K562 (cell line): ENCODE measurements around the gene FBL. TPM values are rescaled to one million over a fixed set of nuclear protein-coding genes. Genes with fewer than 3 reads are reported as not detected.

Experiments used
- ATAC-seq: fragments of 200-7000 bp; cut with Tn5 transposase; 3 replicates; pipeline ENCODE4 v1.9.1; 2020; ENCODE audit warnings: moderate library complexity
- BruUV-seq: library from RNA; stranded (reverse); fragments of 400-500 nt; replicated peaks from 2 replicates; lab custom pipeline; 2021; lab: Mats Ljungman, UMichigan
- CTCF ChIA-PET: fragments of 300-600 bp; formaldehyde crosslinking; extraction: SDS; loops from one replicate; lab custom pipeline; 2021; ENCODE audit warnings: low intra/inter-chr PET ratio; lab: Yijun Ruan, JAX
- POLR2A ChIA-PET: fragments of 300-600, 350-650 bp; sonication (Branson Sonifier 250); formaldehyde crosslinking; extraction: SDS; loops from one replicate; lab custom pipeline; 2021; ENCODE audit warnings: antibody characterized with exemption, inconsistent platforms; lab: Yijun Ruan, JAX
- DNase-seq, 4 experiments: peaks; one replicate each; pipeline versions ENCODE4 v3.0.0 to v3.0.0-alpha.2; 2011 to 2018; ENCODE audit warnings: low spot score in 3 of 4, mixed read lengths in 3 of 4; ENCODE audit errors: extremely low read depth in 1 of 4
- FAIRE-seq: peaks from 2 replicates; lab custom pipeline; 2011; peaks lifted over from hg19 to GRCh38; lab: Jason Lieb, UNC
- H2AFZ ChIP-seq: 2 replicates; pipeline ENCODE4 v1.6.0; 2011; ENCODE audit warnings: low read depth, low read length, control low read depth, inconsistent platforms
- H3K27ac ChIP-seq: fragments of 200-600 bp; 3 replicates; pipeline ENCODE4 v1.8.0; 2011; ENCODE audit warnings: low read depth, mild to moderate bottlenecking, control low read depth, inconsistent platforms, low read length, moderate library complexity, mixed read lengths; ENCODE audit errors: extremely low read depth
- H3K27me3 ChIP-seq, 2 experiments: fragments of 300-600 bp in 1 of 2; 2 replicates in 1 of 2; 3 replicates in 1 of 2; pipeline versions ENCODE4 v1.6.0 to v1.8.0; 2011; ENCODE audit warnings: inconsistent platforms in 2 of 2, low read length in 2 of 2, mild to moderate bottlenecking in 1 of 2, mixed read lengths in 1 of 2, moderate library complexity in 1 of 2; ENCODE audit not compliant: control insufficient read depth in 2 of 2, insufficient read depth in 2 of 2
- H3K36me3 ChIP-seq: fragments of 300-600 bp; 3 replicates; pipeline ENCODE4 v1.8.0; 2011; ENCODE audit warnings: mild to moderate bottlenecking, low read length, inconsistent platforms; ENCODE audit not compliant: control insufficient read depth, insufficient read depth
- H3K4me1 ChIP-seq, 2 experiments: fragments of 200-600 bp in 1 of 2; replicated peaks in 1 of 2; 2 replicates in 1 of 2; 3 replicates in 1 of 2; pipeline versions ENCODE4 v1.5.1 to v1.8.0; 2011; ENCODE audit warnings: inconsistent platforms in 2 of 2, low read length in 2 of 2, mild to moderate bottlenecking in 1 of 2, mixed read lengths in 1 of 2, moderate library complexity in 1 of 2; ENCODE audit not compliant: control insufficient read depth in 2 of 2, insufficient read depth in 2 of 2
- H3K4me2 ChIP-seq: 2 replicates; pipeline ENCODE4 v1.6.1; 2011; ENCODE audit warnings: low read length, control low read depth, inconsistent platforms, mixed read lengths; ENCODE audit not compliant: insufficient read depth
- H3K4me3 ChIP-seq: fragments of 200-600 bp; sonication (generic), shearing (Covaris generic); 2 replicates; pipeline ENCODE4 v1.5.1; 2016; ENCODE audit warnings: control low read depth, inconsistent platforms
- H3K79me2 ChIP-seq: fragments of 200-600 bp; 3 replicates; pipeline ENCODE4 v1.8.0; 2011; ENCODE audit warnings: low read length, inconsistent platforms; ENCODE audit not compliant: control insufficient read depth, insufficient read depth
- H3K9ac ChIP-seq, 2 experiments: 2 replicates each; pipeline versions ENCODE4 v1.6.0 to v1.6.1; 2011; ENCODE audit warnings: low read depth in 2 of 2, low read length in 2 of 2, control low read depth in 1 of 2, inconsistent platforms in 1 of 2, mild to moderate bottlenecking in 1 of 2, mixed read lengths in 1 of 2; ENCODE audit not compliant: insufficient read depth in 1 of 2
- H3K9me1 ChIP-seq: one replicate; pipeline ENCODE4 v1.6.0; 2011; ENCODE audit warnings: inconsistent platforms, mild to moderate bottlenecking, low read length, moderate library complexity; ENCODE audit not compliant: control insufficient read depth, insufficient read depth
- H3K9me3 ChIP-seq: replicated peaks from 2 replicates; pipeline ENCODE4 v1.5.1; 2011; ENCODE audit warnings: low read depth, low read length, inconsistent platforms; ENCODE audit not compliant: control insufficient read depth, insufficient read depth
- H4K20me1 ChIP-seq: replicated peaks from 2 replicates; pipeline ENCODE4 v1.6.1; 2011; ENCODE audit warnings: low read length, inconsistent platforms, mixed read lengths; ENCODE audit not compliant: control insufficient read depth, insufficient read depth
- HDAC8 ChIP-seq: fragments of 450-650 bp; IDR thresholded peaks from 2 replicates; pipeline ENCODE4 v1.6.1; 2016; ENCODE audit warnings: mild to moderate bottlenecking, missing genetic modification characterization, moderate library complexity, missing compliant biosample characterization
- KAT8 ChIP-seq: fragments of 450-650 bp; IDR thresholded peaks from 2 replicates; pipeline ENCODE4 v1.6.1; 2016; ENCODE audit warnings: low read depth, mild to moderate bottlenecking
- LCOR ChIP-seq: sonication (generic); formaldehyde crosslinking; IDR thresholded peaks from 2 replicates; pipeline ENCODE4 v1.8.0; 2022; ENCODE audit warnings: mild to moderate bottlenecking, missing genetic modification reagents
- MCM5 ChIP-seq: fragments of 450-650 bp; IDR thresholded peaks from 2 replicates; pipeline ENCODE4 v1.6.1; 2016; ENCODE audit warnings: low read depth
- SAFB ChIP-seq: fragments of 200-400 bp; formaldehyde crosslinking; IDR thresholded peaks from 2 replicates; pipeline ENCODE4 v1.6.1; 2017; ENCODE audit warnings: low read depth, low read length, borderline replicate concordance
- SAFB2 ChIP-seq: fragments of 200-400 bp; formaldehyde crosslinking; IDR thresholded peaks from 2 replicates; pipeline ENCODE4 v1.6.1; 2018; ENCODE audit warnings: borderline replicate concordance, low read length, low read depth, moderate library complexity; ENCODE audit not compliant: severe bottlenecking
- TBL1XR1 ChIP-seq, 2 experiments: IDR thresholded peaks; 2 replicates each; pipeline ENCODE4 v1.6.1; 2012; ENCODE audit warnings: improper control_type of control experiment in 2 of 2, low read length in 2 of 2, mild to moderate bottlenecking in 1 of 2
- ZBTB5 ChIP-seq: fragments of 450-650 bp; IDR thresholded peaks from 2 replicates; pipeline ENCODE4 v1.6.1; 2017; ENCODE audit warnings: antibody characterized with exemption
- WGBS: fragments of 100-300 bp; shearing (Covaris generic); methylation state at CpG from one replicate; pipeline ENCODE4 v1.1.6; 2016; ENCODE audit warnings: low coverage, mixed read lengths; ENCODE audit not compliant: insufficient coverage; ENCODE audit errors: missing lambda C conversion rate; 5-methylcytosine and 5-hydroxymethylcytosine counted together
- in situ Hi-C: fragments of 300-500 bp; cut with MboI; formaldehyde crosslinking; loops from 4 replicates; pipeline ENCODE4 v1.15.0; 2018; ENCODE audit warnings: inconsistent platforms, mixed read lengths
- intact Hi-C: fragments of 100-400 bp; cut with micrococcal nuclease; formaldehyde crosslinking; loops from 2 replicates; pipeline ENCODE4 v1.14.2; 2022
- polyA plus RNA-seq, 8 experiments: library from polyadenylated mRNA; depleted of rRNA in 4 of 8; stranded (reverse) in 5 of 8; unstranded in 3 of 8; fragments of >200 nt; fragmentation: Nextera tagmentation in 2 of 8; fragmentation: Illumina TruSeq in 1 of 8; extraction: Ambion mirVana in 2 of 8; extraction: Trizol in 1 of 8; gene quantifications; 2 replicates each; pipeline versions ENCODE4 v1.2.1 to v1.2.3, GENCODE V29; 2011 to 2014; ENCODE audit warnings: inconsistent platforms in 1 of 8, missing spikeins in 1 of 8
- total RNA-seq, 7 experiments: library from RNA; depleted of rRNA in 6 of 7; stranded (reverse); fragments of >200 nt in 6 of 7; fragmentation: Illumina TruSeq in 2 of 7; extraction: Trizol in 2 of 7; gene quantifications; 2 replicates each; pipeline versions ENCODE4 v1.2.1 to v1.2.3, GENCODE V29; 2011 to 2021; ENCODE audit warnings: low replicate concordance in 1 of 7
- TF ChIP-seq, protein P1 (sequence below): sonication (generic); formaldehyde crosslinking; IDR thresholded peaks from 2 replicates; pipeline ENCODE4 v1.8.1; 2022; ENCODE audit warnings: missing genetic modification reagents
- TF ChIP-seq, protein P2 (sequence below): sonication (generic); formaldehyde crosslinking; IDR thresholded peaks from 2 replicates; pipeline ENCODE4 v1.8.0; 2022; ENCODE audit warnings: mild to moderate bottlenecking, low read depth, missing genetic modification reagents

Gene FBL
- total and polyA plus RNA-seq, 9 of the 15 experiments (the other 6 are each of a cell fraction or from before 2014, with no cell fraction given), result 201 to 1,696 (median 696) TPM

DNA sequence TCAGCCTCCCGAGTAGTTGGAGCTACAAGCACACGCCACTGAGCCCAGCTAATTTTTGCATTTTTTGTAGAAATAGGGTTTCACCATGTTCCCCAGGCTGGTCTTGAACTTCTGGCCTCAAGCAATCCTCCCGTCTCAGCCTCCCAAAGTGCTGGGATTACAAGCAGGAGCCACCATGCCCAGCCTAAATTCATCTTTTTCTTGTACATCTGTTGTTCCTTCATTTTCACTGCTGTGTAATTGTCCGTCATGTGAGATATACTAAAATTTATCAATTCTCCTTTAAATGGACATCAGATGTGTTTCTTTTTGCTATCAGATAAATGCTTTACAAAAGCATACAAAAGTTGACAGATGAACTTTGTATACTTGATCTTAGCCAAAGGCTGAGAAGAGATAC lies 35.1 kb downstream of the FBL start:
- H3K4me3 ChIP-seq, result no peak overlapping the region
- no peaks in the 10 kb centered on the region for H3K79me2 ChIP-seq
- no peak overlapping the region for H3K9ac ChIP-seq
- H3K9me1 ChIP-seq, result no peaks in the 10 kb centered on the region
- no peak for FAIRE-seq
- intact Hi-C loops, result no loop called here
- 2% methylated on average over 4 of the region's 4 CpGs for WGBS
- no peaks in the 10 kb centered on the region for H3K4me1 ChIP-seq
- no peak for DNase-seq
- ChIA-PET CTCF (no interaction called here), POLR2A (no interaction called here)
- in situ Hi-C loops, result no loop called here
- H4K20me1 ChIP-seq, result no peaks in the 10 kb centered on the region
- BruUV-seq, result no TSS peak
- ATAC-seq, result no peak
- TF ChIP-seq ZBTB5, result no peak
- TF ChIP-seq TBL1XR1 (IDR thresholded peaks at IDR 0.05; ENCODE audit: low read length in 2 of 2), result no peak
- TF ChIP-seq SAFB2, result no peak
- no peak for TF ChIP-seq LCOR (CRISPR knock-in tag)
- TF ChIP-seq, protein P1, sequence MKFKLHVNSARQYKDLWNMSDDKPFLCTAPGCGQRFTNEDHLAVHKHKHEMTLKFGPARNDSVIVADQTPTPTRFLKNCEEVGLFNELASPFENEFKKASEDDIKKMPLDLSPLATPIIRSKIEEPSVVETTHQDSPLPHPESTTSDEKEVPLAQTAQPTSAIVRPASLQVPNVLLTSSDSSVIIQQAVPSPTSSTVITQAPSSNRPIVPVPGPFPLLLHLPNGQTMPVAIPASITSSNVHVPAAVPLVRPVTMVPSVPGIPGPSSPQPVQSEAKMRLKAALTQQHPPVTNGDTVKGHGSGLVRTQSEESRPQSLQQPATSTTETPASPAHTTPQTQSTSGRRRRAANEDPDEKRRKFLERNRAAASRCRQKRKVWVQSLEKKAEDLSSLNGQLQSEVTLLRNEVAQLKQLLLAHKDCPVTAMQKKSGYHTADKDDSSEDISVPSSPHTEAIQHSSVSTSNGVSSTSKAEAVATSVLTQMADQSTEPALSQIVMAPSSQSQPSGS (CRISPR knock-in tag), result no peak
- TF ChIP-seq, protein P2, sequence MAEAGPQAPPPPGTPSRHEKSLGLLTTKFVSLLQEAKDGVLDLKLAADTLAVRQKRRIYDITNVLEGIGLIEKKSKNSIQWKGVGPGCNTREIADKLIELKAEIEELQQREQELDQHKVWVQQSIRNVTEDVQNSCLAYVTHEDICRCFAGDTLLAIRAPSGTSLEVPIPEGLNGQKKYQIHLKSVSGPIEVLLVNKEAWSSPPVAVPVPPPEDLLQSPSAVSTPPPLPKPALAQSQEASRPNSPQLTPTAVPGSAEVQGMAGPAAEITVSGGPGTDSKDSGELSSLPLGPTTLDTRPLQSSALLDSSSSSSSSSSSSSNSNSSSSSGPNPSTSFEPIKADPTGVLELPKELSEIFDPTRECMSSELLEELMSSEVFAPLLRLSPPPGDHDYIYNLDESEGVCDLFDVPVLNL (CRISPR knock-in tag), result no peak
- TF ChIP-seq KAT8, result no peak
- no peak for TF ChIP-seq HDAC8 (tag)
- TF ChIP-seq MCM5, result no peak
- TF ChIP-seq SAFB, result no peak
- H3K36me3 ChIP-seq, result no peaks in the 10 kb centered on the region
- no peaks in the 10 kb centered on the region for H3K9me3 ChIP-seq
- no peak overlapping the region for H2AFZ ChIP-seq
- H3K27ac ChIP-seq, result no peak overlapping the region
- no peak overlapping the region for H3K4me2 ChIP-seq
- peaks cover 5 to 34% of the 10 kb centered on the region in 2 experiments; a peak in 2 of 5 replicates for H3K27me3 ChIP-seq
